Measurements from ENCODE around the gene HDAC4.

The HDAC4 gene

DNA sequence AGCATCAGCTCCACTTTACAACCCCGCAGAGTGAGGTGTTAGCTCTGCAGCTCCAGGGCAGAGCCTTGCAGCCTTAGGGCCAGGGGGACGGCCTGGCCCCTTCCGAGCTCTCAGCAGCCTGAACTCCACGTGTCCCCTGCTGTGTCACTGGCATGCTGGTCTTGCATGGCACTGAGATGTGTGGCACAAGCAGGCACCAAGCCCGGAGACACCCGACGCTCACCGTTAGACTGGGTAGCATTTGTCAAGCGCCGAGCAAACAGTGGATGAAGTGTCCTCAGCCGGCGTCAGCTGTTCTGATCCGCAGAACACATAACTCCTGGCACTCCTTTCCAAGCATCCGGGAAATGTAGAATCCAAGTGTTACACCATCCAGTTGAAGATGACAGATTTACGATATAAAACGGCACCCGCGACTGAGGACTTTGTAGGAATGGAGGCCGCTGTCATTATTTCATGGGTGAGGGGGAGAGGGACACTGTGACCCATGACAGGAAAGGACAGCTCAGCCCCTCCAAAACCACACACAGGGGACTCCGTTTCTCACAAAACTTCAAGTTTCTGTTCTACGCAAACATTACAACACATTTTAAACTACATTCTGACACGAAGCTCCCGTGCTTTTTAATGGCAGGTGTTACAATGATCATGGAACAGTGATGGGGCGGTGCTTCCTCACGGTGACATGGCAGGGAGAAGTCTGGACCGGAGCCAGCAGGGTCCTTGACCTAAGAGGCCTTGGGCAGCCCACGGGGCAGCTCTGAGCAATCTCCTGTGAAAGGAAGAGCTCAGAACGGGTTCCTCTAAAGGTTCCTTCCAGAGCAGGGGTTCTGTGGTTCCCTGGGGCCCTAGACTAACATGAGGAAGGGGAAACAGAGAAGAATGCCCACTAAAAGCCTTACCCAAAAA lies 89.4 kb downstream of the HDAC4 start:
- DNase-seq (ENCODE audit: low read depth in 1 of 2, low spot score in 1 of 2), result no peak

GRCh38 chr2:239310401-239311061 lies 90.3 kb downstream of the HDAC4 start:
- no peak for DNase-seq (ENCODE audit: low read depth in 1 of 2, low spot score in 1 of 2)

- no peak for DNase-seq (ENCODE audit: low read depth in 1 of 2, low spot score in 1 of 2)
These were observed 91.2 kb downstream of the HDAC4 start for GRCh38 chr2:239309398-239310245.

- DNase-seq (ENCODE audit: low read depth in 1 of 2, low spot score in 1 of 2), result no peak
These were observed 92.0 kb downstream of the HDAC4 start for GRCh38 chr2:239308661-239309397.

DNA sequence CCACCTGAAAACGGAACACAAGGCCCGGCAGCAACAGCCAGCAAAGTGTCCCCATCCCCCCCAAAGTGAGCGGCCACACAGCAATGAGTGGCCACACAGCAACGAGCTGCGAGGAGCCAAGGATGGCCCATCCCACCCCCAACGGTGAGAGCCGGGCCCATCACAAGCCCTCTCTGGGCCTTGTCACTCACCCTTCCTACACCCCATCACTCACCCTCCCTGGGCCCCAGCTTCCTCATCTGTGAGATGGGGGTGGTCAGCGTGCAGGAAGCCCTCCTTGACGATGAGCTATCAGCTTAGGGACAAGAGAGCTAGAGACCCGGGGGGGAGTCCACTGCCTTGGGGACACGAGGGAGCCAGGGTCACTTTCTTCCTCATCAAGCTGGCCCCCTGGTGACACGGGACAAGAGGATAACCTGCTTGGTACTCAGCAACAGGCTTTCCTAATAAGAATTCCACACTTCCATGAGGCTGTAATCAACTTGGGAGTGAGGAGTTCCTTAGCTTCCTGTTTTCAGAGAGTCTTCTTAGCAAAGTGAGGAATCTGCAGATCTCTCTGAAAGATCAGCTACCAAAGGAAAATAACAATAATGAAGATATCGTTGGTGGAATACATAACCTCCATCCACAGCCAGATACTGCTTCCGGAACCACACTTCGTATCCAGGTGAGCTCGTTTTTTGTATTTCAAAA lies 92.8 kb downstream of the HDAC4 start:
- DNase-seq (ENCODE audit: low read depth in 1 of 2, low spot score in 1 of 2), result no peak

- no peak for DNase-seq (ENCODE audit: low read depth in 1 of 2, low spot score in 1 of 2)
These were observed 93.6 kb downstream of the HDAC4 start for GRCh38 chr2:239307221-239307569.

GRCh38 chr2:239306274-239307220 lies 94.3 kb downstream of the HDAC4 start:
- DNase-seq (ENCODE audit: low read depth in 1 of 2, low spot score in 1 of 2), result no peak

DNA sequence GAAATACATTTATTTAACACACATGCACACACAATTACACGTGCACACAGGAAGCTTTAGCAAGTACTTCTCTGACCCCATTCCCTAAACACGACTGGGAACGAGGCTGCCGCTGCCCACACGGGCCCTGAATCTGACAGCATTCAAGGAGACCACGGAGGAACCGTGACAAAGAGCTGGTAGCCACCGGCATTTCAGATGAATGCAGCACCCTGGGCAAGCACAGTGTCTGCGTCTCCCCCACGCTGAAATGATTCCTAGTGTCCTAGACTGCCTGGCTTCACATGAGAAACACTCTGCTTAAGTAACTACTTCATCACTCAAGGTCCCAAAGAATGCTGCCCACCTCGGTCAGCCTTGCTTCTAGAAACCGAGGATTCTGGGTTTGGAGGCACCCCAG lies 95.0 kb downstream of the HDAC4 start:
- no peak for DNase-seq (ENCODE audit: low read depth in 1 of 2, low spot score in 1 of 2)

DNA sequence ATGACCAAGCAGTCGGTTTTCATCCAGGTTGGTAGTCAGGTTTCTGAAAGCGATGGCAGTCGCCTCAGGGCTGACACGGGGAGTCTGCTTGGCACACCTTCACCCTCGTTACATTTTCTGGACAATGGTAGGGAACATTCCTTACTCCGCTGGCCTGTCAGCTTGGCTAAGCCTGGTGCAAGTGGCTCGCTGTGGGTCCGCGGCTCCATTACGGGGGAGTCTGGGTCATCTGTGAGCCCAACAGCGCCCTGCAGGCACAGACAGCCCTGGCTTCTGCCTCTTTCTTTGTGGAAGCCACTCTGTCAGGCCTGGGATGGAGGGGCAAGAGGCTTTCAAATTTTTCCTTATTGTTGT lies 95.6 kb downstream of the HDAC4 start:
- no peak for DNase-seq (ENCODE audit: low read depth in 1 of 2, low spot score in 1 of 2)

DNA sequence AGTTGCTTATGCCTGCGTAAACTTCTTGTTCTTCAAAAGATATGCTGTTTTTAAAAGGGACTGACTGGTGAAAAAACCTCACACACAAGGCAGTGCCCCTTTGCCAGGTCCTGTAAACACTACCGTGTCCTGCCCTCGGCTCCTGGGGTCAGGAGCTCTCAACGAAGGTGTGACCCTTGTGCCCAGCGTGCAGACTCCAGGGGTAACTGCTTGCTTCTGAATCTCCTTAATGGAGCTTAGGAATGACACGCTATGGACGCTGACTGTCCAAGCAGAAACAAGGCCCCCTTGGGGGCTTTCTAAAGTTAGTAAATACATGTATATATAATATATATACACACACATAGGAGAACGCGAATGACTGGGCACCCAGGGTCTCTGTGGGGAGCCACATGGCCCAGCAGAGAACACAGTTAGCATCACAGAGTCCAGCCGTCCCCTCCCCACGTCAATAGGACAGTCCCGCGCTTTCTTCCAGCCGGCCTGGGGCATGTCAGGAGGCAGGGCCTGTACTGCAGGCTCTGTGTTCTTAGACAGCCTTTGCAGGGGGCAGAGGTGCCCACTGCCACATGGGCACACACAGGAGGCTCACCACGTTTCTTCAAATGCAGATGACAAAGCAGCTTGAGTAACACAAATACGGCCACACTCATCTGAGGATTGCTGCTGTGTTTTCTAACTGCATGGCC lies 96.1 kb downstream of the HDAC4 start:
- no peak for DNase-seq (ENCODE audit: low read depth in 1 of 2, low spot score in 1 of 2)

GRCh38 chr2:239303711-239304532 lies 96.9 kb downstream of the HDAC4 start:
- DNase-seq (ENCODE audit: low read depth in 1 of 2, low spot score in 1 of 2), result no peak

GRCh38 chr2:239302808-239303557 lies 97.8 kb downstream of the HDAC4 start:
- DNase-seq (ENCODE audit: low read depth in 1 of 2, low spot score in 1 of 2), result no peak

DNA sequence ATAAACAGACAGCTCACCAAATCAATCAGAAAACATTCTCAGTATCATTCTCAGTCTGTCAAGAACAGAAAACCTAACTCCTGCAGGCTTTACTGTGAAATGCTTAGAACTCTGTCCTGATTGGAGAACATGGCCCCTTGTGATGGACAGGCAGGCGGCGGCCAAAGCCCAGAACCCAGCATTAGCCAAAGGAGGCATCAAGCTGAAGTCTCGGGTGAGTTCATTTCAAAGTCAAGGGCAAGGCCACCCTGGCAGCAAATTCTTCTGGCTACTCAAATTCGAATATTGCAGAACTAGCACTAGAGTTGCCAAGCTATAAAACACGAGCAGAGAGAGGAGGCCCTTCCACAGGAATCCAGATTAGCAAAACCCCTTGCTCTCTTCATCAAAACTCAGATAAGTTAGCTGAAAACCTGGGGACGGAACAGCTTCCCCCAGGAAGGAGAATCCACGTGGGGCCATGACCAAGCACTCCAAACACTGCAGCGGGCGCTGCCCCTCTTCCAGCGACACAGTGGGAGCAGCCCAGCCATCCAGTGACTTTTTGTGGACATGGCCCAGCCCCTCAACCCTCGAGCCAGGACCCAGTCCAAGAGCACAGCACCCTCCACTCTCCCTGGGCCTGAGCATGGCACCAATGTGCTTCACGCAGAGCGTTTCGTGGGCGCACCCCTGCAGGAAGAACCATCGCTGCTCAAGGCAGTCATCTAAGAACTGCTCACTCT lies 98.6 kb downstream of the HDAC4 start:
- no peak for DNase-seq (ENCODE audit: low read depth in 1 of 2, low spot score in 1 of 2)

DNA sequence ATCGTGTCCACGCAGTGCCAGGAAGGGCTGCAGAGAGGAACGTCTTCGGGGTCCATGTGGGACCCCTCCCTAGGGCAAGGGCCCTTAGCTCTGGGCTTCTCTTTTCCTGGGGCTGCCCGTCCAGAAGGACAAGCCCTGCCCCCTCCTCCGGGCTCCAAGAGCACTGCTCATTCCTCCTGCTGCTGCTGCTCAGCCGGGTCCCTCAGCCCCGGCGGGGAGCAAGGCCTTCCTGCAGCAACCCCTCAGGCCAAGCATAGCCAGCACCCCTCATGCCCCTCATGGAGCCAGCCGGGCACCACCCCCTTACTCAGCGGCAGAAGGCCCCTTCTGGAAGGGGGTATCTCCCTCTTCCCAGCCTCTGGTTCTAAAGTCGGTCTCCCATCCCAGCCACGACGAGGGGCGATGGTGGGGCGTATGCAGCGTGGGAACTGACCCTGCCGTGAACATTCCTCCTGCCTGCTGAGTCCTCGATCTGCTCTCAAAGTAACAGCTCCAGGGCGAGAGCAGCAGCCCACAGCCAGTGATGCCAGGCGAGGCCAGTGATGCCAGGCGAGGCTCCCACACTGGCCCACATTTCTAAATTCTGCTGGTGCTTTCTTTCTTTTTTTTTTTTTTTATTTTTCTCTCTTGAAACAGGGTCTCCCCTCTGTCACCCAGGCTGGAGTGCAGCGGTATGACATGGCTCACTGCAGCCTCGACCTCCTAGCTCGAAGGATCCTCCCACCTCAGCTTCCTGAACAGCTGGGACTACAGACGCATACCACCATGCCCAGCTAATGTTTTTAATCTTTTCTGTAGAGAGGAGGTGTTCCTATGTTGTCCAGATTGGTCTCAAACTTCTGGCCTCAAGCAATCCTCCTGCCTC lies 99.7 kb downstream of the HDAC4 start:
- no peak for DNase-seq (ENCODE audit: low read depth in 1 of 2, low spot score in 1 of 2)

- DNase-seq (ENCODE audit: low read depth in 1 of 2, low spot score in 1 of 2), result no peak
These were observed 100.6 kb downstream of the HDAC4 start for GRCh38 chr2:239300242-239300641.

All from activated CD4-positive, alpha-beta T cell treated with anti-CD3 and anti-CD28 coated beads, Interleukin-2, amount 50 U/mL, for 24 hours (primary cell).